Measurements from ENCODE around the gene LAMA3.
A peak's percentile ranks its signal among the peaks of the same experiment; 100 is the strongest.

LAMA3 gene

GRCh38 chr18:23879966-23880565 lies 190.8 kb downstream of the LAMA3 start:
- no peak for DNase-seq

- no peak for DNase-seq
These were observed 191.8 kb downstream of the LAMA3 start for GRCh38 chr18:23880931-23881617.

DNA sequence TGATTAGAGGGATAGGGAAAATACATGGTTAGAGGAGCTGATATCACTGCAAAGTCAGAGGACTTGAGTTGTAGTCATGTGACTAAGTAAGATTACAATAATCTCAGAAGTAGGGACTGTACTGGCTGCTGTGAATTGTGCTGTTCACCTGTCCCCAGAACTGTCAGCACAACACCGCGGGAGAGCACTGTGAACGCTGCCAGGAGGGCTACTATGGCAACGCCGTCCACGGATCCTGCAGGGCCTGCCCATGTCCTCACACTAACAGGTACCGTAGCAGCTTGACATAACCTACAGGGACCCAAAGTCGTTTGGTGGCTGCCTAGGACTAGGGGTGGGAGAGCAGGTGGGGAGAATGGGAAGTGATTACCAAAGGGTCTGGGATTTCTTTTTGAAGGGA lies 192.5 kb downstream of the LAMA3 start:
- no peak for DNase-seq

DNA sequence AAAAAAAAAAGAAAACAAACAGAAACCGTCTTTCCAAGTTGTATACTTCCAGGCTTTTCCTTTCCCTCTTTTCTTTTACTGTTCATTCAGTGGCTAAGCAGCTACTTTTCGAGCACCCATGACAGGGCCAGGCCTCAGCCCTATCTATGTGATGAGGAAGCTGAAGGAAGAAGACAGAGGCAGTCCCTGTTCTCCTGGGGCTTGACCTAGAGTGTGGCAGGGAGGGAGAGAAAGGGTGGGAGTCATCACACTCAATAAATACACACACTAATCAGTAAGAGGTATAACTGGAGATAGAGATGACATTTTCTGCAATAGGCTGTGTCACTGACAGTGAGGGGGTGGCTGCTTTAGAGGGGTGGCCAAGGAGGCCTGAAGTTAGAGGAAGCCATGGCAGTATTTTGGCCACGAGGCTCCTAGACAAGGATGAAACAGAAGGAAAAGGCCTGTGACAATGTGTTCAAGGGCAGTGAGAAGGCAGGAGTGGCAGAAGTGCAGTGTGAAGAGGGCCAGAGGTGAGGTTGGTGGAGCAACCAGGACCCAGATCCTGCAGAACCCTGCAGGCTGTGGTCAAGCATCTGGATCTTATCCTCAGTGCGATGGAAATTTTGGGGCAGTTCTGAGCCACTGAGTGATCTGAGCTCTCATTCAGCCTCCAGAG lies 193.5 kb downstream of the LAMA3 start:
- no peak for DNase-seq

- DNase-seq, result peak in 2 of 3 donors; percentile 31 to 38
These were observed 194.1 kb downstream of the LAMA3 start for GRCh38 chr18:23883277-23883790.

DNA sequence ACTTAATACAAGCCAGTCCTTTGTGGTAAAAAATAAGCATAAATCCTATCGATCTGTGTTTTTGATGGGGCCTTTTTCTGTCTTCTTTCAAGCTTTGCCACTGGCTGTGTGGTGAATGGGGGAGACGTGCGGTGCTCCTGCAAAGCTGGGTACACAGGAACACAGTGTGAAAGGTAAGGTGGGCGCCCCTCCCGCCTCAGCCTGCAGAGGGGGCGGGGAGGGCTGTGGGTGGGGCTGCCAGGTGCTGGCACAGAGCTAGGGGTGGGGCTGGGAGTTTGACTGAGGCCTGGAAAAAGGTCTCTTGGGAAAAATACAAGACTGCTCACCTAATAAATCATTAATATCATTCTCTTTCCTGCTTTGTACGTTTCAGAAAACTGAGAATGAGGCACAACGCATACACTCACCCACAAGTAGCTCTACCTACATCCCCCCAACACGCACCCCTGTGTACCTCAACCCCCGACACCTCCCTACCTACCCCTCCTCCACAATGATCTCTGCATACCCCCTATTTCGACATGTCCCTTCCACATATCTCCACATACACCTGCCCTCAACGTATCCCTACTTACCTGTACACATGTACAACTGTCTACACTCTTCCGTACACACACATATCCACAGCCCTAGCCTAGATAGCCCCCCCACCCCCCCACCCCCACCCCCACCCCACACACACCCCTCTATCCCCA lies 195.6 kb downstream of the LAMA3 start:
- DNase-seq, result no peak

GRCh38 chr18:23885750-23886149 lies 196.5 kb downstream of the LAMA3 start:
- no peak for DNase-seq

DNA sequence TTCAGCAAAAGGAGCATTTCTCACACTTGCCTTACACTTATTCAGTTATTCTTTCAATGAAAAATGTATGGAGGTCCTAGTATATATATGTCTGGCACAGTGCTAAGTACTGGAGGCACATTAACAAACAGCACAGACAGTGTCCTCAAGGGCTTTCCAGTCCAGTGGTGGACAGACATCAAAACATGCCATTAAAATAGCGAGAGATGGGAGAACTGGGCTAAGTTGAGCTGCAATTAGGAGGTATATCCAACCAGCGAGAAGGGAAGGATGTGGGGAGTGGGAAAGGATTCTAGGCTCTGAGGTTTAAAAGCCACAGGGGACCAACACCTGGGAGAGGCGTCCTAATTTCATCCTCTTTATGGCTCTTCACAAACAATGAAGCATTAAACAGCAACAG lies 197.8 kb downstream of the LAMA3 start:
- DNase-seq, result no peak

DNA sequence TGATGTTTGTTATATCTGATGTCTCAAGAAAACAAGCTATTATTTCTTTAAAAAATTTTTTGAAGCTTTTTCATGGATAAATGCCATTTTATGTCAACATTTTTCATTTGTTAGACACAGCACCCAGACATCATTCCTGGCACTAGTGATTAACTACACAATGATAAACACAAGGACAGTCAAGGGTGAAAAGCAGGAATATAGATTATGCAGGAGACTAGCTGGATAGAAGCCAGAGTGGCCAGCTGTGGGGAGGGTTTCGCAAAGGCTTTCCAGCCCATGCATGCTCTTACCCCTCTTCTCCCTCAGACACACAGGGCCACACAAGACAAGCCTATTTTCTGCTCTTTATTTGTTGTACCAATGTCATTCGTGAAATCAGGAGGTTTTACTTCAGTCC lies 198.2 kb downstream of the LAMA3 start:
- no peak for DNase-seq

DNA sequence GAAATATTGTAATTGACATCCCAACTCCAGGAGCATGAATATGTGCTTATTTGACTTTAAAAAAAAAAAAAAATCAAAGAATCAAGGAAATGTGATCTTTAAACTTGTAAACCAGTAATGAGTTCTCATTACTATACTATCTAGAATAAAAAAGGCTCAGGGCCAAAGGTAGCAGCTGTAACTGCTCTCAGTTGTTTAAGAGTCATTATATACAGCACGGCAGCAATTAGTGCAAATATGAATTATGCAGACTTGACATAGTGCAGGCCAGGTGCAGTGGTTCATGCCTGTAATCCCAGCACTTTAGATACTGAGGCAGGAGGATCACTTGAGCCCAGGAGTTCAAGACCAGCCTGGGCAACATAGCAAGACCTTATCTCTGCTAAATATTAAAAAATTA lies 199.6 kb downstream of the LAMA3 start:
- DNase-seq, result no peak

- no peak for DNase-seq
These were observed 200.7 kb downstream of the LAMA3 start for GRCh38 chr18:23889907-23890306.

GRCh38 chr18:23890589-23890988 lies 201.3 kb downstream of the LAMA3 start:
- no peak for DNase-seq

DNA sequence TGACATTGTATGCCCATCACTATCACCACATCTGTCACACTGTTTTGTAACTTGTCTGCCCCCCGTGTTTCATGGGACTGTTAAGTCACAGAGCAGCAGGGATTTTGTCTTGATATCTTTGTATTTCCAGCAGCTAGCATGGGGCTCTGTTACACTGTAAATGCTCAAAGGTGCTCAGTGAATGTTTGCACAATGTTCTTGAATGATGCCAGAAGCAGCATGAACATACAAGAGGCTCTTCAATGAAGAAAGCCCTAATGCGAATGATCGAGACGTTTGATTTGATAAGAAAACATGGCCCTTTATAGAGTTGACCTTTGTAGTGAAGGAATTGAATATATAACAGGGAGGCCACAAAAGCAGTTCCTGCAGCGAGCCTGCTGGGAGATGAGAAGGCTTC lies 204.4 kb downstream of the LAMA3 start:
- no peak for DNase-seq

GRCh38 chr18:23894661-23895175 lies 205.5 kb downstream of the LAMA3 start:
- no peak for DNase-seq

GRCh38 chr18:23897291-23897690 lies 208.0 kb downstream of the LAMA3 start:
- peak in 2 of 3 donors; percentile 20 to 38 for DNase-seq

- no peak for DNase-seq
These were observed 208.5 kb downstream of the LAMA3 start for GRCh38 chr18:23897733-23898132.

DNA sequence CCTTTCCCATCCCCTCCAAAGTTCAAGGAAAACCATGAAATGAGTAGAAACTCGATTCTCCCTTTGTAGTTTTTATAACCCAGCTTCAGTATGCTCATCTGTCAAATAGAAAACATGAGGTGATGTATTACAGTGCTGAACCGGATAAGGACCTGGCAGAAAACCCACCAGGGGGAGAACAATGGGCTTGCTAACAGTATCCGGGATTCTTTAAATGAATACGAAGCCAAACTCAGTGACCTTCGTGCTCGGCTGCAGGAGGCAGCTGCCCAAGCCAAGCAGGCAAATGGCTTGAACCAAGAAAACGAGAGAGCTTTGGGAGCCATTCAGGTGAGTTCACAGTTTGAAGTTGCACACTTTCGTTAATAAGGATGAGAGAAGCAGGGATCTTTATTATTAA lies 211.7 kb downstream of the LAMA3 start:
- DNase-seq, result no peak

- no peak for DNase-seq
These were observed 213.1 kb downstream of the LAMA3 start for GRCh38 chr18:23902396-23902795.

GRCh38 chr18:23903971-23904370 lies 214.7 kb downstream of the LAMA3 start:
- no peak for DNase-seq

DNA sequence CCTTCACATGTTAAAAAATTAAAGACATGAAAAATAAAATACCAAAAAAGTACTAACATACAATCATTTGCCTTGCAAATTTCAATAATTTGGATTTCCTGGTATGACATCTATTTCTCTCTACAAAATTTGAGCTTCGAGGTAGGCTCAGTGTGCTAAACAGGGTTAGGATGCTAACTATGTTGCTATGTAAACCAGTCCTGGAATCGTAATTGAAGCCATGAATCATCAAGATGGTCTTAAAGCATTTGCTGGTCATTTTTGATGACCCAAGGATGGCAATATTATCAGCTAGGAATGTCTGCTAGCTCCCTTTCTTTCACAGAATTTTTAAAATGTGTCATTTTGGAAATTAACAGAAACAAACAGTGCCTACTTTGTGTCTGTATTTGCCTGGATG lies 217.4 kb downstream of the LAMA3 start:
- no peak for DNase-seq

GRCh38 chr18:23908827-23909226 lies 219.6 kb downstream of the LAMA3 start:
- peak; percentile 21 to 39 (median 25) for DNase-seq

- no peak for DNase-seq
These were observed 220.8 kb downstream of the LAMA3 start for GRCh38 chr18:23910032-23910431.

DNA sequence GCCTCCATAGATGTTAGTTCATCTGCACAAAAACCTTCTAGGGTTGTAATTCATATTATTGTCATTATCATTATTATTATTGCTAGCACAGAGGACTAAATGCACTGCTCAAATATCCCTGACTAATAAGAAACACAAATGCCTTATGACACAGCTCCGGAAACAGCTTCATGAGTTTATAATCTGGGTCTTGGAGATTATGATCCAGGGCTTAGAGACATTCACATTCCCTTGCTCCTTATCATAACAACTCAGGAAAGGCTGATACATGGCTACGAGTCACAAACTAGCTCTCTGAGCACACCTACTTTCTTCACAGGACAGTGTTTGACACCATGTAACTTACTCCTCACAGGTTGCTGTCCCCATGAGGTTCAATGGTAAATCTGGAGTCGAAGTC lies 223.1 kb downstream of the LAMA3 start:
- DNase-seq, result no peak

All from suppressor macrophage treated with lipopolysaccharide for 1 hour (primary cell).